IMR-90 (cell line): ENCODE results near the gene USP54. TPM values are rescaled to one million over a fixed set of nuclear protein-coding genes. Genes with fewer than 3 reads are reported as not detected.

Experiments used
- ATAC-seq: fragments of 200-7000 bp; cut with Tn5 transposase; 2 replicates; pipeline ENCODE4 v1.9.1; 2020; ENCODE audit warnings: low read depth, mild to moderate bottlenecking, moderate library complexity
- BruUV-seq: library from RNA; stranded (reverse); fragments of 400-500 nt; replicated peaks from 2 replicates; lab custom pipeline; 2021; lab: Mats Ljungman, UMichigan
- CTCF ChIA-PET: fragments of 300-600 bp; formaldehyde crosslinking; extraction: SDS; loops from one replicate; lab custom pipeline; 2021; ENCODE audit warnings: antibody characterized with exemption; lab: Yijun Ruan, JAX
- POLR2A ChIA-PET: fragments of 300-600 bp; sonication (Branson Sonifier 250); formaldehyde crosslinking; loops from one replicate; lab custom pipeline; 2022; ENCODE audit warnings: antibody characterized with exemption; ENCODE audit not compliant: unreplicated experiment; lab: Charles Lee
- DNase-seq: peaks from one replicate; pipeline ENCODE4 v3.0.0; 2013
- H2AFZ ChIP-seq: replicated peaks from 2 replicates; pipeline ENCODE3; 2013; ENCODE audit warnings: low read length, mild to moderate bottlenecking; ENCODE audit not compliant: poor library complexity
- H2AK5ac ChIP-seq: 2 replicates; pipeline ENCODE4 v1.6.1; 2013; ENCODE audit warnings: low read depth, low read length, inconsistent platforms
- H2AK9ac ChIP-seq: replicated peaks from 2 replicates; pipeline ENCODE3; 2013; ENCODE audit warnings: mild to moderate bottlenecking, low read depth, low read length, moderate library complexity; ENCODE audit not compliant: poor library complexity
- H2BK120ac ChIP-seq: 2 replicates; pipeline ENCODE4 v1.6.1; 2013; ENCODE audit warnings: low read depth, low read length, inconsistent platforms
- H2BK15ac ChIP-seq: 3 replicates; pipeline ENCODE4 v1.6.1; 2013; ENCODE audit warnings: low read depth, low read length, inconsistent platforms
- H2BK20ac ChIP-seq: 2 replicates; pipeline ENCODE4 v1.6.1; 2013; ENCODE audit warnings: low read depth, mild to moderate bottlenecking, inconsistent platforms, low read length, moderate library complexity
- H2BK5ac ChIP-seq: 2 replicates; pipeline ENCODE4 v1.6.1; 2013; ENCODE audit warnings: mild to moderate bottlenecking, low read depth, low read length, inconsistent platforms; ENCODE audit not compliant: poor library complexity, severe bottlenecking
- H3K14ac ChIP-seq: replicated peaks from 2 replicates; pipeline ENCODE4 v1.6.1; 2013; ENCODE audit warnings: low read depth, low read length, inconsistent platforms
- H3K18ac ChIP-seq: 2 replicates; pipeline ENCODE4 v1.6.1; 2013; ENCODE audit warnings: low read depth, low read length, control low read depth
- H3K23ac ChIP-seq: 2 replicates; pipeline ENCODE4 v1.6.1; 2013; ENCODE audit warnings: low read depth, low read length, inconsistent platforms
- H3K27ac ChIP-seq: 2 replicates; pipeline ENCODE4 v1.5.1; 2013; ENCODE audit warnings: mild to moderate bottlenecking, control low read depth, low read length; ENCODE audit not compliant: insufficient read depth
- H3K27me3 ChIP-seq: 2 replicates; pipeline ENCODE4 v1.6.1; 2013; ENCODE audit warnings: low read length; ENCODE audit not compliant: control insufficient read depth, insufficient read depth
- H3K36me3 ChIP-seq: 2 replicates; pipeline ENCODE4 v1.6.1; 2013; ENCODE audit warnings: low read length, mixed read lengths; ENCODE audit not compliant: control insufficient read depth, insufficient read depth
- H3K4ac ChIP-seq: 2 replicates; pipeline ENCODE4 v1.6.1; 2013; ENCODE audit warnings: low read depth, low read length, inconsistent platforms
- H3K4me1 ChIP-seq: 2 replicates; pipeline ENCODE4 v1.6.1; 2013; ENCODE audit warnings: low read length, mixed read lengths; ENCODE audit not compliant: control insufficient read depth, insufficient read depth
- H3K4me2 ChIP-seq: 2 replicates; pipeline ENCODE4 v1.6.1; 2013; ENCODE audit warnings: low read depth, mild to moderate bottlenecking, control low read depth, low read length, moderate library complexity
- H3K4me3 ChIP-seq: 2 replicates; pipeline ENCODE4 v1.5.1; 2013; ENCODE audit warnings: low read depth, mild to moderate bottlenecking, control low read depth, low read length, moderate library complexity; ENCODE audit not compliant: insufficient read depth
- H3K56ac ChIP-seq: 2 replicates; pipeline ENCODE4 v1.6.1; 2013; ENCODE audit warnings: low read length, inconsistent platforms; ENCODE audit not compliant: insufficient read depth; ENCODE audit errors: extremely low read depth
- H3K79me1 ChIP-seq, 2 experiments: 2 replicates each; pipeline ENCODE4 v1.6.1; 2013; ENCODE audit warnings: low read length in 2 of 2, inconsistent platforms in 1 of 2, low read depth in 1 of 2
- H3K9ac ChIP-seq: 2 replicates; pipeline ENCODE4 v1.6.1; 2013; ENCODE audit warnings: low read depth, low read length, control low read depth
- H3K9me1 ChIP-seq: 2 replicates; pipeline ENCODE4 v1.6.1; 2013; ENCODE audit warnings: low read length, inconsistent platforms; ENCODE audit not compliant: insufficient read depth
- H3K9me3 ChIP-seq: 2 replicates; pipeline ENCODE4 v1.6.1; 2013; ENCODE audit warnings: low read length; ENCODE audit not compliant: control insufficient read depth, insufficient read depth
- H4K20me1 ChIP-seq: 2 replicates; pipeline ENCODE4 v1.6.1; 2013; ENCODE audit warnings: low read length, inconsistent platforms; ENCODE audit not compliant: insufficient read depth
- H4K5ac ChIP-seq: 2 replicates; pipeline ENCODE4 v1.6.1; 2013; ENCODE audit warnings: mild to moderate bottlenecking, low read depth, low read length, control low read depth
- H4K8ac ChIP-seq, 2 experiments: 2 replicates each; pipeline ENCODE4 v1.6.1; 2013; ENCODE audit warnings: low read depth in 2 of 2, low read length in 2 of 2, control low read depth in 1 of 2, inconsistent platforms in 1 of 2
- H4K91ac ChIP-seq: 2 replicates; pipeline ENCODE4 v1.6.1; 2013; ENCODE audit warnings: low read depth, low read length, inconsistent platforms; ENCODE audit not compliant: insufficient read depth
- CEBPB ChIP-seq: IDR thresholded peaks from 2 replicates; pipeline ENCODE4 v1.6.1; 2012; ENCODE audit warnings: low read depth, low read length, improper control_type of control experiment
- FOS ChIP-seq: fragments of 150-350 bp; IDR thresholded peaks from 2 replicates; pipeline ENCODE4 v1.6.1; 2016; ENCODE audit warnings: low read depth, low read length
- MAZ ChIP-seq: IDR thresholded peaks from 2 replicates; pipeline ENCODE4 v1.6.1; 2012; ENCODE audit warnings: low read depth, mild to moderate bottlenecking, low read length, improper control_type of control experiment, moderate library complexity, borderline replicate concordance
- RCOR1 ChIP-seq: IDR thresholded peaks from 2 replicates; pipeline ENCODE4 v1.6.1; 2012; ENCODE audit warnings: mild to moderate bottlenecking, low read length, improper control_type of control experiment; ENCODE audit not compliant: insufficient replicate concordance
- SMC3 ChIP-seq: fragments of 150-350 bp; IDR thresholded peaks from 2 replicates; pipeline ENCODE4 v1.6.1; 2016; ENCODE audit warnings: low read depth, mild to moderate bottlenecking, antibody characterized with exemption, low read length, moderate library complexity
- WGBS, 2 experiments: methylation state at CpG; one replicate each; pipeline versions ENCODE4 v1.1.5 to v1.1.7; 2013; ENCODE audit warnings: missing lambda C conversion rate in 2 of 2; ENCODE audit not compliant: insufficient read length in 1 of 2; ENCODE audit errors: extremely low coverage in 2 of 2; 5-methylcytosine and 5-hydroxymethylcytosine counted together
- dilution Hi-C: fragments of 300-500 bp; cut with HindIII; formaldehyde crosslinking; loops from one replicate; pipeline ENCODE4 v1.14.3; 2018; ENCODE audit warnings: low sequenced_read_pairs; ENCODE audit not compliant: unreplicated experiment
- in situ Hi-C: fragments of 300-500 bp; cut with MboI; formaldehyde crosslinking; loops from 3 replicates; pipeline ENCODE4 v1.14.3; 2019; ENCODE audit warnings: low sequenced_read_pairs, inconsistent platforms, mixed read lengths
- intact Hi-C: fragments of 100-400 bp; cut with micrococcal nuclease; formaldehyde crosslinking; loops from 2 replicates; pipeline ENCODE4 v1.10.0; 2022
- polyA plus RNA-seq, 3 experiments: library from polyadenylated mRNA; depleted of rRNA; stranded (reverse); fragments of >200 nt; gene quantifications; 2 replicates each; pipeline ENCODE4 v1.2.3, GENCODE V29; 2012; ENCODE audit warnings: low replicate concordance in 1 of 3
- total RNA-seq: library from RNA; depleted of rRNA; stranded (reverse); fragments of >200 nt; gene quantifications from 2 replicates; pipeline ENCODE4 v1.2.3, GENCODE V29; 2012
- TF ChIP-seq, protein P1 (sequence below): fragments of 150-350 bp; IDR thresholded peaks from 2 replicates; pipeline ENCODE4 v1.6.1; 2016; ENCODE audit warnings: low read depth, mild to moderate bottlenecking, low read length, moderate library complexity, borderline replicate concordance

Gene USP54
- total and polyA plus RNA-seq, 2 of the 4 experiments (the other 2 are of a cell fraction), result 4.0 to 7.9 TPM

DNA sequence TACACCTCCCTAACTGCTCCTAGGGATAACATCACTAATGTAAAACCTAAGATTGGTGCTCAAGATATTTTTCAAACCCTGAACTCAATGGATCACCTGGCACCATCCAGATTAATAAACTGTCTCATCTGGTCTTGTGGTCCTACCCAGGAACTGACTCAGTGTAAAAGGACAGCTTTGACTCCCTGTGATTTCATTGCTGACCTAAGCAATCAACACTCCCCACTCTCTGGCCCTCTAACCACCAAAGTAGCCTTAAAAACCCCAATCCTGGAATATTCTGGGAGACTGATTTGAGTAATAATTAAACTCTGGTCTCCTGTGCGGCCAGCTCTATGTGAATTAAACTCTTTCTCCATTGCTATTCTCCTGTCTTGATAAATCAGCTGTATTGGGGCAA is 6.2 kb upstream of the USP54 start:
- no peaks in the 10 kb centered on the region for H3K27me3 ChIP-seq
- no peaks in the 10 kb centered on the region for H4K20me1 ChIP-seq
- no peak overlapping the region for H3K4ac ChIP-seq
- intact Hi-C loops, result no loop called here
- H2BK5ac ChIP-seq, result no peak overlapping the region
- no peak overlapping the region for H2BK15ac ChIP-seq
- no peak overlapping the region for H2AFZ ChIP-seq
- no peak overlapping the region for H3K4me3 ChIP-seq
- BruUV-seq, result no TSS peak
- no peak overlapping the region for H2BK120ac ChIP-seq
- no peak overlapping the region for H2AK5ac ChIP-seq
- H4K91ac ChIP-seq, result no peak overlapping the region
- no peaks in the 10 kb centered on the region for H3K36me3 ChIP-seq
- H2AK9ac ChIP-seq, result no peak overlapping the region
- H3K79me1 ChIP-seq, result no peaks in the 10 kb centered on the region
- TF ChIP-seq SMC3, result no peak
- no peak for TF ChIP-seq CEBPB
- TF ChIP-seq MAZ, result no peak
- TF ChIP-seq, protein P1, sequence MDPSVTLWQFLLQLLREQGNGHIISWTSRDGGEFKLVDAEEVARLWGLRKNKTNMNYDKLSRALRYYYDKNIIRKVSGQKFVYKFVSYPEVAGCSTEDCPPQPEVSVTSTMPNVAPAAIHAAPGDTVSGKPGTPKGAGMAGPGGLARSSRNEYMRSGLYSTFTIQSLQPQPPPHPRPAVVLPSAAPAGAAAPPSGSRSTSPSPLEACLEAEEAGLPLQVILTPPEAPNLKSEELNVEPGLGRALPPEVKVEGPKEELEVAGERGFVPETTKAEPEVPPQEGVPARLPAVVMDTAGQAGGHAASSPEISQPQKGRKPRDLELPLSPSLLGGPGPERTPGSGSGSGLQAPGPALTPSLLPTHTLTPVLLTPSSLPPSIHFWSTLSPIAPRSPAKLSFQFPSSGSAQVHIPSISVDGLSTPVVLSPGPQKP, result no peak
- TF ChIP-seq RCOR1, result no peak
- no peak for TF ChIP-seq FOS
- WGBS, 2 experiments, result no CpG with 5 or more reads among the region's 1 CpG
- no peak overlapping the region for H3K14ac ChIP-seq
- no peak overlapping the region for H3K4me2 ChIP-seq
- ChIA-PET CTCF (interaction anchor here (1.2 kb wide), 1 partner anchor 11 kb away, joined by 4 read pairs; no protein-coding TSS in a partner anchor), POLR2A (no interaction called here)
- no peak overlapping the region for H3K9ac ChIP-seq
- ATAC-seq (no peak), DNase-seq (peak; percentile 47)
- no peak overlapping the region for H3K23ac ChIP-seq
- H3K18ac ChIP-seq, result no peak overlapping the region
- no peak overlapping the region for H4K5ac ChIP-seq
- no peak overlapping the region for H4K8ac ChIP-seq
- H3K9me1 ChIP-seq, result peaks cover 3% of the 10 kb centered on the region; the same call in 1 of the 2 replicates
- H3K27ac ChIP-seq, result no peak overlapping the region
- H2BK20ac ChIP-seq, result no peak overlapping the region
- no peak overlapping the region for H3K56ac ChIP-seq
- in situ Hi-C loops, result no loop called here
- dilution Hi-C loops, result no loop called here
- H3K9me3 ChIP-seq, result no peaks in the 10 kb centered on the region
- no peaks in the 10 kb centered on the region for H3K4me1 ChIP-seq
